D721Med (cell line): ENCODE measurements around the gene SGMS1.

Experiments used
- DNase-seq: peaks from one replicate; pipeline ENCODE4 v3.0.0; 2011; ENCODE audit warnings: low spot score; ENCODE audit not compliant: insufficient read length
- FAIRE-seq: peaks from 2 replicates; lab custom pipeline; 2011; peaks lifted over from hg19 to GRCh38; lab: Jason Lieb, UNC
- TF ChIP-seq, protein P1 (sequence below): IDR thresholded peaks from 2 replicates; pipeline ENCODE4 v1.5.1; 2012; ENCODE audit warnings: mild to moderate bottlenecking, control low read depth; ENCODE audit not compliant: insufficient read depth; ENCODE audit errors: missing control alignments

Gene SGMS1

DNA sequence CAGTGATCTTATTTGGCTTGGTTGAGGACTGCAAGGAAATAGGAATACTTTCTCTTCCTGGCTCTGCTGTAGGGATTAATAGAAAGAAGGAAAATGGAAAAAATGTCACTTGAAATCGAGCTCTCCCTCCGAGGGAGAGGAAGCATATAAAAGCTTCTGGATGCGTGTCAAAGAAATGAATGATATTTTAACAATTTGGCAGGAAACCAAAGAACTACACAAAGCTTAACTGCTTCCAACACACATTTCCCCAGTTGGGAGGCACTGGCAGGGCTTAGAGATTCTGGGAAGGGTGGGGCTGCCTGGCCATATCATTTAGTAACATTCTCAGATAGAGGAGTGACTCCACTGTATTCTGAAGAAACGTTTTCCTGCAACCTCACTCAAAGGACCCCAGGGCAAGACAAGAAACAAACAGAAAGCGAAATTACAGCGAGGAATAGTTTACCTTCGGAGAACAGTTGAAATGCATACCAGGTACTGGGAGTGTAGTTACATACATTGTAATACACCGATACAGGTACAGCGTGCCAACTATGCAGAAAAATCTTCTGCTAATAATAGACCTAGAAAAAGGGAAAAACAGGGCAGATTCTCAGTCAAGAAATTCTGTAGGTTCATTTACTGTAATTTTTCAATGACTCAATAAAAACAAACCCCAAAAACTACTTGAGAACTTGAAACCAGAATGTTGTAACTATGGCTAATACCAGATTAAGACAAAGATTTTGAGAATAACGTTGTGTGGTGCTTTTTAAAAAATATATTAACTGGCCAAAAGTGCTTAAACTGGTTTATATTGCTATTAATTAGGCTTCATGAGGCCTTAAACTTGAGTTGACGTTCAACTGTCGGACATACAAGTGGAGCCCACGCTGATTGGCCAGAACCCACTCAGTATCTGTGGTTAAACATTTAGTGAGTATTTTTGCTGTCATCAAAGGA lies 296.7 kb downstream of the SGMS1 start:
- TF ChIP-seq, protein P1, sequence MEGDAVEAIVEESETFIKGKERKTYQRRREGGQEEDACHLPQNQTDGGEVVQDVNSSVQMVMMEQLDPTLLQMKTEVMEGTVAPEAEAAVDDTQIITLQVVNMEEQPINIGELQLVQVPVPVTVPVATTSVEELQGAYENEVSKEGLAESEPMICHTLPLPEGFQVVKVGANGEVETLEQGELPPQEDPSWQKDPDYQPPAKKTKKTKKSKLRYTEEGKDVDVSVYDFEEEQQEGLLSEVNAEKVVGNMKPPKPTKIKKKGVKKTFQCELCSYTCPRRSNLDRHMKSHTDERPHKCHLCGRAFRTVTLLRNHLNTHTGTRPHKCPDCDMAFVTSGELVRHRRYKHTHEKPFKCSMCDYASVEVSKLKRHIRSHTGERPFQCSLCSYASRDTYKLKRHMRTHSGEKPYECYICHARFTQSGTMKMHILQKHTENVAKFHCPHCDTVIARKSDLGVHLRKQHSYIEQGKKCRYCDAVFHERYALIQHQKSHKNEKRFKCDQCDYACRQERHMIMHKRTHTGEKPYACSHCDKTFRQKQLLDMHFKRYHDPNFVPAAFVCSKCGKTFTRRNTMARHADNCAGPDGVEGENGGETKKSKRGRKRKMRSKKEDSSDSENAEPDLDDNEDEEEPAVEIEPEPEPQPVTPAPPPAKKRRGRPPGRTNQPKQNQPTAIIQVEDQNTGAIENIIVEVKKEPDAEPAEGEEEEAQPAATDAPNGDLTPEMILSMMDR = no peak
- DNase-seq = no peak
- no peak for FAIRE-seq

DNA sequence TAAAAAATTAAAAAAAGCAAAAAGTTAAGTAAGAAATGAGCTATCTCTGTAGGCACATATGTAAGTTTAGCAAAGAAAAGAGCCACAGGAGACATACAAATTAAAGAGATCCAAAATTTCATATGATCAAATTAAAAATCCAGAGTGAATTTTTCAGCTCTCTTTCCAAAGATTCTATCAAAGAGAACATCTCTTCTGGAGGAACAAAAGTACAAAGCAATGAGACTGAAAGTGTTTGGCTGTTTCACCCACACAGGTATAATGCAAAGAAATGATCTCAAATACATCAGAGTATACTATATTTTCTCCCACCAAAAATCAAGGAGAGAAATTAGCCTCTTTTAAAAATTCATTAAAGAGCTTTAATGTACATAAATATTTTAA lies 297.6 kb downstream of the SGMS1 start:
- DNase-seq = no peak
- TF ChIP-seq, protein P1 = no peak
- no peak for FAIRE-seq

DNA sequence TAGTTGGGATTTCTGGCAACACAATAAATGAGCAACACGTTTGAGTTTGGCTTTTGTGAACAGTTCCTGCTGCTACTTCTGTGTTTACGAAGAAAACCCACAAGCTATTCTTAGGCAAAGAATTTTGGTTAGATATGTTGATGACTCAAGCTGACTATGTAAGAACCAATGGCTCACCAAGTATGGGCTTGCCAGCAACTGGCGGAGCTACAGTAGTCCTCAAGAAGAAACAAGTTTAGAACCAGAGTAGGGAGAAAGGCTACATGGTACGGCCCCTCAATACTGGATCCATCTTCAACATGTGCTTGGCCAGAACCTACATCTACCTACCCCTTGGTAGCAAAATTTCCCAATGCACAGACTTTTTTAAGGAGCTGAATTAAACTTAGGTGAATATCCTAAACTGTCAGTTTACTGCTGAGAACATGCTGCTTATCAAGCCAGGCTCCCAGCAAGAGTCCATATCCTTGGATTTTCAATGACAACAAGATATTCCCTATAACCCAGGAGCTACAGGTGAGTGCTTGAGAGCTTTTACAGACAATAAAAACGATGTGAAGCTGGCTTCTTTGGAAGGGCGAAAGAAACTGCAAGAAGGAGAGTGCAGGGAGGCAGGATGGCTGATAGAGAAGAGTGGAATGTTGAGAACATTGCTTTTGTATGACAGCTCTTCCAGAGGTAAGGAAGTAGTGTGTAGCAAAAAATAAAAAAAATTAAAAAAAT lies 298.1 kb downstream of the SGMS1 start:
- no peak for FAIRE-seq
- TF ChIP-seq, protein P1 = no peak

DNA sequence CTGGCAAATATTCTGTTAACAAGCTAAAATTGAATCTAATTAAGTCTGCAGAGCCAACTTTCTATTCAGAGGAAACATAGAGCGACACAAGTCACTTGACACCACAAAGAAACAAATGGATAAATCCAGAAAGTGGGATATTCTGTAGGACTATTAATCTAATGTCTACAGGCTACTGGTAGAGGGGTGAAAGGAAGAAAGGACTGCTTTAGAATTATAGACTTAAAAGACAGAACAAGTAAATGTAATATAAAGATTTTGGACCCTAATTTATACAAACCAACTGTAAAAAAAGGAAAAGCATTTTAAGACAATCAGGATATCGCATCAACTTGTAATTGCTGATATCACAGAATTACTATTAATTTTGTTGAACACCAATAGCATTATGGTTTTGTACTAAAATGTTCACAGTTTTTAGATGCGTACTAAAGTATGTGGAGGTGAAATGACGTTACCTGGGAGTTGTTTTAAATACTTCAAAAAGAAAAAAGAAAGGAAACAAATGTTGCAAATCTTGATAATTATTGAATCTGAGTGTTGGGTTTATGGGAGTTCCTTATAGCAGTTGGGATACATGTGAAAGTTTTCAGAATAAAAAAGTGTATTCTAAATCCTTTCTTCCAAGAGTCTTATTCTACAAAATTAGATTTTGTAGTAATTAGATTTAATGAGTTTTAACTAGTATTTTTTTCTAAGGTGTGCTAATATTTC lies 298.9 kb downstream of the SGMS1 start:
- TF ChIP-seq, protein P1 = no peak
- no peak for FAIRE-seq
- DNase-seq = no peak

More for the DNA sequence above, 298.1 kb downstream of the SGMS1 start:
- DNase-seq = no peak

DNA sequence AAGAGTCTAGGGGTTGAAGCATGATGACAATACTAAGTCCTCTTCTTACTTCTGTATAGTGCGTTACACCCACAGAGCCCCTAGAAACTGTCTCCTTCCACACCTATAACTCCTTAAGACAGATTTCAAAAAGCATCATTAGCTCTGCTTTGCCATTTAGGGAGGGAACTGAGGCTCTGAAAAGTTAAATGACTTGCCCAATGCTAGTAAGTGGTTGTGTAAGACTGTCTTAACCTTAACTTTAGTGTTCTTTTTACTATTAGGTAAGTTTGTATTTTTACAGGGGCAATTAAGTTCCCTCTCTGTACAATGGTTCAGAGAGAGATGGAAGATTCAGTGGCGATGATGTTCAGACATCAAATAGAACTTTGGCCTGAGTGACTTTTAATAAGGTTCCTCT lies 299.7 kb downstream of the SGMS1 start:
- TF ChIP-seq, protein P1 = no peak
- DNase-seq (no peak), FAIRE-seq (no peak)

DNA sequence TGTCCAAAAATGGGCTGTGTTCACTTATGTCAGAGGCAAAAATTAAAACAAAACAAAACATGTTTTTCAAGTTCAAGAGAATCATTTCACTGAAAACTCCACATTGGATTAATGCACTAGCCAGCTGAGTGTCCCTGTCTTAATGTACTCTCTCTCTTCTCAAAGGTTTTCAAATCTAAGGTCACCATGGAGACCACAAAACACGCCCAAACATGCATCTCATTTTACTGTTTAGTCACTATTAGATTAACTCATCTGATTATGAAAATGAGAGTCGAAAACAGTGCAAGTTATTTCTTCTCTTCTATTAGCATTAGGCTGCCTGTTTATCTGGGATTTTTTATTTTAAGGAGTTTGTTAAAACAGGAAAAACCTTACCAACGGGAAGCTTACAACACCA lies 301.7 kb downstream of the SGMS1 start:
- no peak for FAIRE-seq
- no peak for DNase-seq
- TF ChIP-seq, protein P1 = no peak
